Hepatocyte (in vitro differentiated cells): ENCODE data around the gene RER1. TPM values are rescaled to one million over a fixed set of nuclear protein-coding genes. Genes with fewer than 3 reads are reported as not detected.

Experiments
- DNase-seq: peaks from one replicate; pipeline ENCODE4 v3.0.0-alpha.2; 2016; ENCODE audit warnings: low spot score
- H2AFZ ChIP-seq: fragments of 200-600 bp; sonication (generic); 2 replicates; pipeline ENCODE4 v1.6.0; 2016; ENCODE audit warnings: antibody characterized with exemption, mild to moderate bottlenecking
- H3K27ac ChIP-seq: fragments of 200-600 bp; sonication (generic); 2 replicates; pipeline ENCODE4 v1.5.1; 2016; ENCODE audit warnings: mild to moderate bottlenecking
- H3K27me3 ChIP-seq: fragments of 200-600 bp; sonication (generic); 2 replicates; pipeline ENCODE4 v1.6.1; 2016
- H3K36me3 ChIP-seq: fragments of 200-600 bp; sonication (generic); replicated peaks from 2 replicates; pipeline ENCODE4 v1.5.1; 2016; ENCODE audit warnings: low read depth; ENCODE audit not compliant: insufficient read depth
- H3K4me1 ChIP-seq: fragments of 200-600 bp; sonication (generic); 2 replicates; pipeline ENCODE4 v1.5.1; 2016; ENCODE audit warnings: mild to moderate bottlenecking, moderate library complexity; ENCODE audit not compliant: insufficient read depth
- H3K4me2 ChIP-seq: fragments of 200-600 bp; sonication (generic); 2 replicates; pipeline ENCODE4 v1.6.0; 2016
- H3K4me3 ChIP-seq: fragments of 200-600 bp; sonication (generic); 2 replicates; pipeline ENCODE4 v1.5.1; 2016; ENCODE audit warnings: mild to moderate bottlenecking
- H3K79me2 ChIP-seq: fragments of 200-600 bp; sonication (generic); 2 replicates; pipeline ENCODE4 v1.6.0; 2017; ENCODE audit warnings: mild to moderate bottlenecking
- H3K9me2 ChIP-seq: fragments of 200-600 bp; sonication (generic); replicated peaks from 2 replicates; pipeline ENCODE4 v1.6.0; 2017; ENCODE audit warnings: mild to moderate bottlenecking; ENCODE audit not compliant: insufficient read depth
- H3K9me3 ChIP-seq: fragments of 200-600 bp; sonication (generic); 2 replicates; pipeline ENCODE4 v1.5.1; 2016; ENCODE audit warnings: low read depth, mild to moderate bottlenecking
- H4K20me1 ChIP-seq: fragments of 200-600 bp; sonication (generic); 2 replicates; pipeline ENCODE4 v1.6.0; 2016; ENCODE audit warnings: mild to moderate bottlenecking; ENCODE audit not compliant: insufficient read depth, poor library complexity, severe bottlenecking
- EZH2 ChIP-seq: fragments of 200-600 bp; sonication (generic); IDR thresholded peaks from 2 replicates; pipeline ENCODE4 v1.6.1; 2016; ENCODE audit warnings: antibody characterized with exemption, mild to moderate bottlenecking, borderline replicate concordance
- EZH2phosphoT487 ChIP-seq: fragments of 200-600 bp; sonication (generic); IDR thresholded peaks from one replicate; pipeline ENCODE4 v1.6.1; 2018; ENCODE audit warnings: antibody characterized with exemption, mild to moderate bottlenecking, low read depth, moderate library complexity; ENCODE audit not compliant: unreplicated experiment, severe bottlenecking
- WGBS: methylation state at CpG from one replicate; pipeline ENCODE4 v1.1.6; 2016; ENCODE audit warnings: low lambda C conversion rate; ENCODE audit errors: missing lambda C conversion rate; 5-methylcytosine and 5-hydroxymethylcytosine counted together
- polyA plus RNA-seq: library from polyadenylated mRNA; unstranded; fragments of >200 nt; fragmentation: Nextera tagmentation; extraction: Ambion mirVana; gene quantifications from 2 replicates; pipeline ENCODE4 v1.2.1, GENCODE V29; 2016
- total RNA-seq: library from RNA; depleted of rRNA; stranded (reverse); fragments of >200 nt; gene quantifications from 2 replicates; pipeline ENCODE4 v1.2.3, GENCODE V29; 2014
- TF ChIP-seq, protein P1 (sequence below): fragments of 200-600 bp; sonication (generic); IDR thresholded peaks from 2 replicates; pipeline ENCODE4 v1.5.1; 2016; ENCODE audit warnings: antibody characterized with exemption, mild to moderate bottlenecking; ENCODE audit not compliant: poor library complexity

Gene RER1
- total and polyA plus RNA-seq, 2 experiments from 2014 or later: 123 to 237 TPM

DNA sequence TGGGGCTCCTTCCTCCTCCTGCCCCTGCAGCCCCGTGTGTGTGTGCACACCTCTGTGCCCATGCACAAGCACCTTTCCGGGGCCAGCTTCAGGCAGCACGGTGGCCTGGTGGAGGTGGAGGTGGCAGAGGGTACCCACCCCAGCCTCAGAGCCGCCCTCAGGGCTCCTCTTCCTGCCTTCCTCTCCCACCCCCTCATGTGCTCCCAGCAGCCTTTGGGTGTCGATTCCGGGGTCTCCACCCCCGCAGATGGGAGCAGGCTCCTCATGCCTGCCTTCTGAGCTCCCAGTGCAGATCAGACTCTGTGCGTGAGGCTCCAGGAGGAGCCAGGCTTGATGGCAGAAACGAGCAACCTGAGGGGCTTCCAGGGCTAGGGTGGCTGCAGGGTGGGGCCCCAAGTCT is 55.2 kb downstream of the RER1 start:
- Histone ChIP-seq H3K9me2 (no peaks in the 10 kb centered on the region), H3K4me1 (no peaks in the 10 kb centered on the region), H4K20me1 (no peaks in the 10 kb centered on the region), H2AFZ (no peak overlapping the region), H3K27ac (no peak overlapping the region), H3K79me2 (no peaks in the 10 kb centered on the region), H3K36me3 (no peaks in the 10 kb centered on the region), H3K4me2 (no peak overlapping the region), H3K4me3 (no peak overlapping the region), H3K9me3 (no peaks in the 10 kb centered on the region), H3K27me3 (peaks cover 30% of the 10 kb centered on the region)
- WGBS: 74% methylated on average over 9 of the region's 9 CpGs
- no peak for TF ChIP-seq EZH2phosphoT487
- no peak for TF ChIP-seq EZH2
- TF ChIP-seq, protein P1, sequence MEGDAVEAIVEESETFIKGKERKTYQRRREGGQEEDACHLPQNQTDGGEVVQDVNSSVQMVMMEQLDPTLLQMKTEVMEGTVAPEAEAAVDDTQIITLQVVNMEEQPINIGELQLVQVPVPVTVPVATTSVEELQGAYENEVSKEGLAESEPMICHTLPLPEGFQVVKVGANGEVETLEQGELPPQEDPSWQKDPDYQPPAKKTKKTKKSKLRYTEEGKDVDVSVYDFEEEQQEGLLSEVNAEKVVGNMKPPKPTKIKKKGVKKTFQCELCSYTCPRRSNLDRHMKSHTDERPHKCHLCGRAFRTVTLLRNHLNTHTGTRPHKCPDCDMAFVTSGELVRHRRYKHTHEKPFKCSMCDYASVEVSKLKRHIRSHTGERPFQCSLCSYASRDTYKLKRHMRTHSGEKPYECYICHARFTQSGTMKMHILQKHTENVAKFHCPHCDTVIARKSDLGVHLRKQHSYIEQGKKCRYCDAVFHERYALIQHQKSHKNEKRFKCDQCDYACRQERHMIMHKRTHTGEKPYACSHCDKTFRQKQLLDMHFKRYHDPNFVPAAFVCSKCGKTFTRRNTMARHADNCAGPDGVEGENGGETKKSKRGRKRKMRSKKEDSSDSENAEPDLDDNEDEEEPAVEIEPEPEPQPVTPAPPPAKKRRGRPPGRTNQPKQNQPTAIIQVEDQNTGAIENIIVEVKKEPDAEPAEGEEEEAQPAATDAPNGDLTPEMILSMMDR: no peak
- no peak for DNase-seq

DNA sequence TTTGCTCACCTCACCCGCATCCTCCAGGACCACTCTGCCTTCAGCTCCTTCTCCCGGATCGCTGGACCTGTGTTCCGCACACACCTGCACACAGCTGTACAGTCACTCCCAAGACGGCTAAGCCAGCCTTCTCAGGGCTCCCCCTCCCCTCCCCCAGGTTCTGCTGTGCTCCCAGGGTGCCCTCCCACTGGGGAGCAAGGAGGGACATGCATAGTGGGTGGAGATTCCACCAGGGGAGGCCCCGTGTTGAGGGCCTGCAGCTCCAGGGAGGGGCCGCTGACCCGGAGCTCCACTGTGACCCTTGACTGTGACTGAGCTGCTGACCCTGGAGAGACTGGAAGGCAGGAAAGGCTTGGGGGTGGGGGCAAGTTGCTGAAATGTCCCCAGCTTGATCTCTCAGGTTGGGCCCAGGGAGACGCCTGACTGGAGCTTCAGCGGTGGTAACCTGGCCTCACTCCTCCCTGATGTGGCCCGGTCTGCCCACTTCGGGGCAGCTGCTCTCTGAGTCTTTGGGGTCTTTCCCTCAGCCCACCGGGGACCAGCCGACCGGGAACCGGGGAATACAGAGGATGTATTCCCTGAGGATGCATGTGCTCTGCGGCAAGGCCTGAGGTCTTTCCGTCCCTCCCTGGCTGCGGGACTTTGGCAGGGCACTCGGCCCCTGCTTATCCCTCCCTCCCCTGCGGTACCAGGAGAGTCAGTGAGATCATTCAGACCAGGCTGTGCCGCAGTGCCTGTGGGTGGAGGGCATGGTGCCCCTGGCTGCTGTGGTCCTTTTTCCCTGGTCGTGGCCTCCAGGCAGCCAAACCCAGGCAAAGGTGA is 55.8 kb downstream of the RER1 start:
- Histone ChIP-seq H3K9me2 (no peaks in the 10 kb centered on the region), H3K36me3 (no peaks in the 10 kb centered on the region), H3K79me2 (no peaks in the 10 kb centered on the region), H3K9me3 (no peaks in the 10 kb centered on the region), H3K4me1 (no peaks in the 10 kb centered on the region), H3K4me3 (no peak overlapping the region), H4K20me1 (no peaks in the 10 kb centered on the region), H3K27ac (no peak overlapping the region), H3K27me3 (peaks cover 23% of the 10 kb centered on the region), H3K4me2 (no peak overlapping the region), H2AFZ (no peak overlapping the region)
- WGBS: 79% methylated on average over 23 of the region's 23 CpGs
- no peak for DNase-seq
- TF ChIP-seq EZH2phosphoT487 (no peak), EZH2 (no peak)
- TF ChIP-seq, protein P1: no peak

DNA sequence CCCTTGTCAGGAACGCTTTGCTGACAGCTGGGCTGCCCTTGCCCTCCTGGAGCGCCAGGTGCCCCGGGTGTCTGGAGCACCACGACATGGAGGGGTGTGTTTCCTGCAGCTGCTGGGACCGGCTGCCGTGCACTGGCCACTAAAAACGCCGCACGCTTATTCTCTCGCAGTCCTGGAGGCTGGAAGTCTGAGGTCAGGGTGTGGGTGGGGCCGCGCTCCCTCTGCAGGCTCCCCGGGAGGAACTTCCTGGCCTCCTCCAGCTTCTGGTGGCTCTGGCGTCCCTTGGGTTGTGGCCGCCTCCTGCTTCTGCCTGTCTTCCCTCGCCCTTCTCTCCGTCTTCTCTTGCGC is 56.4 kb downstream of the RER1 start:
- no peak overlapping the region for H3K4me3 ChIP-seq
- no peaks in the 10 kb centered on the region for H3K79me2 ChIP-seq
- no peak overlapping the region for H3K27ac ChIP-seq
- DNase-seq: no peak
- 80% methylated on average over 18 of the region's 18 CpGs for WGBS
- peaks cover 18% of the 10 kb centered on the region for H3K27me3 ChIP-seq
- no peaks in the 10 kb centered on the region for H3K36me3 ChIP-seq
- no peaks in the 10 kb centered on the region for H3K9me3 ChIP-seq
- H3K4me1 ChIP-seq: no peaks in the 10 kb centered on the region
- no peaks in the 10 kb centered on the region for H3K9me2 ChIP-seq
- no peaks in the 10 kb centered on the region for H4K20me1 ChIP-seq
- no peak overlapping the region for H2AFZ ChIP-seq
- TF ChIP-seq EZH2 (no peak), EZH2phosphoT487 (no peak)
- TF ChIP-seq, protein P1: no peak
- H3K4me2 ChIP-seq: no peak overlapping the region
